ENCODE results near the gene MCFD2.

- no peak for TF ChIP-seq TAF1 (IDR thresholded peaks at IDR 0.05; ENCODE audit: low read depth, low read length)
- no peak for TF ChIP-seq POLR2AphosphoS5 (IDR thresholded peaks at IDR 0.05; ENCODE audit: low read depth, low read length)
- TF ChIP-seq POLR2A (IDR thresholded peaks at IDR 0.05; ENCODE audit: low read depth, low read length), result no peak
- no peak for TF ChIP-seq SPI1 (IDR thresholded peaks at IDR 0.05; ENCODE audit: low read depth, low read length)
- TF ChIP-seq POU2F2 (IDR thresholded peaks at IDR 0.05; ENCODE audit: low read depth, low read length), result no peak
- no peak for TF ChIP-seq PAX5 (IDR thresholded peaks at IDR 0.05; ENCODE audit: insufficient read depth, low read length, severe bottlenecking)
These were observed 36.6 kb upstream of the MCFD2 start for GRCh38 chr2:46952171-46952570.
